HEK293 (cell line): ENCODE data around the gene RRP7A.
A peak's percentile ranks its signal among the peaks of the same experiment; 100 is the strongest.
"Not testable (repeated sequence)": the region's sequence is repeated elsewhere in the genome, so short reads cannot be mapped to it uniquely, and the experiment has no call there.

ENCODE experiments used
- CTCF ChIA-PET: fragments of 350-600 bp; formaldehyde crosslinking; extraction: SDS; loops from one replicate; lab custom pipeline; 2021; ENCODE audit warnings: antibody characterized with exemption; lab: Yijun Ruan, JAX
- POLR2A ChIA-PET: fragments of 300-600 bp; formaldehyde crosslinking; extraction: SDS; loops from one replicate; lab custom pipeline; 2020; ENCODE audit warnings: antibody characterized with exemption, inconsistent platforms; lab: Yijun Ruan, JAX
- H3K27ac ChIP-seq: fragments of 200-500 bp; sonication (Bioruptor generic); 2 replicates; pipeline ENCODE4 v1.5.1; 2014; ENCODE audit warnings: low read depth, low read length, control low read depth, inconsistent platforms; ENCODE audit errors: extremely low read depth
- H3K36me3 ChIP-seq, 2 experiments: fragments of 200-500 bp in 1 of 2; sonication (Bioruptor generic) in 1 of 2; 1 replicate in 1 of 2; 2 replicates in 1 of 2; pipeline ENCODE4 v1.5.1; 2014 to 2017; ENCODE audit warnings: inconsistent platforms in 2 of 2, low read length in 2 of 2; ENCODE audit not compliant: control insufficient read depth in 2 of 2, insufficient read depth in 1 of 2
- H3K4me1 ChIP-seq: fragments of 200-500 bp; sonication (Bioruptor generic); 2 replicates; pipeline ENCODE4 v1.5.1; 2014; ENCODE audit warnings: mild to moderate bottlenecking, low read length, inconsistent platforms; ENCODE audit not compliant: control insufficient read depth, insufficient read depth
- H3K4me3 ChIP-seq: 2 replicates; pipeline ENCODE4 v1.5.1; 2011; ENCODE audit warnings: low read depth, mild to moderate bottlenecking, control low read depth, low read length, moderate library complexity
- H3K9me3 ChIP-seq: fragments of 200-500 bp; sonication (Bioruptor generic); 2 replicates; pipeline ENCODE4 v1.5.1; 2014; ENCODE audit warnings: low read depth, low read length, inconsistent platforms; ENCODE audit not compliant: control insufficient read depth, insufficient read depth
- KLF8 ChIP-seq: fragments of 450-650 bp; formaldehyde crosslinking; IDR thresholded peaks from 2 replicates; pipeline ENCODE4 v1.5.1; 2016; ENCODE audit warnings: missing biosample characterization, missing genetic modification characterization
- YY1 ChIP-seq: fragments of 450-650 bp; formaldehyde crosslinking; IDR thresholded peaks from 2 replicates; pipeline ENCODE4 v1.5.1; 2018; ENCODE audit warnings: missing biosample characterization, missing genetic modification characterization
- ZBTB17 ChIP-seq: fragments of 450-650 bp; formaldehyde crosslinking; IDR thresholded peaks from 2 replicates; pipeline ENCODE4 v1.5.1; 2016; ENCODE audit warnings: missing biosample characterization, missing genetic modification characterization
- ZFP69B ChIP-seq: fragments of 450-650 bp; formaldehyde crosslinking; IDR thresholded peaks from 2 replicates; pipeline ENCODE4 v1.5.1; 2016; ENCODE audit warnings: missing biosample characterization, missing genetic modification characterization
- ZNF133 ChIP-seq: fragments of 450-650 bp; formaldehyde crosslinking; IDR thresholded peaks from 2 replicates; pipeline ENCODE4 v1.5.1; 2016; ENCODE audit warnings: missing biosample characterization, missing genetic modification characterization
- ZNF155 ChIP-seq: fragments of 450-650 bp; formaldehyde crosslinking; IDR thresholded peaks from 2 replicates; pipeline ENCODE4 v1.5.1; 2016; ENCODE audit warnings: missing biosample characterization, missing genetic modification characterization
- ZNF248 ChIP-seq: fragments of 450-650 bp; formaldehyde crosslinking; IDR thresholded peaks from 2 replicates; pipeline ENCODE4 v1.5.1; 2017; ENCODE audit warnings: missing biosample characterization, missing genetic modification characterization
- ZNF354C ChIP-seq: fragments of 450-650 bp; formaldehyde crosslinking; IDR thresholded peaks from 2 replicates; pipeline ENCODE4 v1.5.1; 2016; ENCODE audit warnings: missing biosample characterization, missing genetic modification characterization, low read depth, borderline replicate concordance
- ZNF514 ChIP-seq: fragments of 450-650 bp; formaldehyde crosslinking; IDR thresholded peaks from 2 replicates; pipeline ENCODE4 v1.5.1; 2016; ENCODE audit warnings: missing biosample characterization, missing genetic modification characterization
- ZNF521 ChIP-seq: fragments of 450-650 bp; formaldehyde crosslinking; IDR thresholded peaks from 2 replicates; pipeline ENCODE4 v1.5.1; 2017; ENCODE audit warnings: missing biosample characterization, mild to moderate bottlenecking, missing genetic modification characterization
- ZNF558 ChIP-seq: fragments of 450-650 bp; formaldehyde crosslinking; IDR thresholded peaks from 2 replicates; pipeline ENCODE4 v1.5.1; 2016; ENCODE audit warnings: missing biosample characterization, missing genetic modification characterization
- ZNF621 ChIP-seq: fragments of 450-650 bp; formaldehyde crosslinking; IDR thresholded peaks from 2 replicates; pipeline ENCODE4 v1.5.1; 2017; ENCODE audit warnings: missing biosample characterization, missing genetic modification characterization
- ZNF623 ChIP-seq: fragments of 450-650 bp; formaldehyde crosslinking; IDR thresholded peaks from 2 replicates; pipeline ENCODE4 v1.5.1; 2016; ENCODE audit warnings: missing biosample characterization, missing genetic modification characterization
- ZNF654 ChIP-seq: fragments of 450-650 bp; formaldehyde crosslinking; IDR thresholded peaks from 2 replicates; pipeline ENCODE4 v1.5.1; 2016; ENCODE audit warnings: low read depth, missing biosample characterization, missing genetic modification characterization
- ZNF658 ChIP-seq: fragments of 450-650 bp; formaldehyde crosslinking; IDR thresholded peaks from 2 replicates; pipeline ENCODE4; 2016; ENCODE audit warnings: missing biosample characterization, missing genetic modification characterization
- ZNF777 ChIP-seq: fragments of 450-650 bp; formaldehyde crosslinking; IDR thresholded peaks from 2 replicates; pipeline ENCODE4 v1.5.1; 2017; ENCODE audit warnings: missing biosample characterization, missing genetic modification characterization, borderline replicate concordance
- ZNF791 ChIP-seq: fragments of 450-650 bp; formaldehyde crosslinking; IDR thresholded peaks from 2 replicates; pipeline ENCODE4 v1.5.1; 2016; ENCODE audit warnings: missing biosample characterization, missing genetic modification characterization
- TF ChIP-seq, protein P1 (sequence below): fragments of 450-650 bp; formaldehyde crosslinking; IDR thresholded peaks from 2 replicates; pipeline ENCODE4 v1.5.1; 2016; ENCODE audit warnings: missing biosample characterization, missing genetic modification characterization
- TF ChIP-seq, protein P2 (sequence below): IDR thresholded peaks from 2 replicates; pipeline ENCODE4 v1.6.1; 2011; ENCODE audit warnings: mild to moderate bottlenecking, low read depth, low read length, borderline replicate concordance
- TF ChIP-seq, protein P3 (sequence below): fragments of 450-650 bp; IDR thresholded peaks from 2 replicates; pipeline ENCODE4 v1.5.1; 2018; ENCODE audit warnings: missing biosample characterization, mild to moderate bottlenecking, missing genetic modification characterization
- TF ChIP-seq, protein P4 (sequence below): fragments of 450-650 bp; formaldehyde crosslinking; IDR thresholded peaks from 2 replicates; pipeline ENCODE4; 2016; ENCODE audit warnings: missing biosample characterization, missing genetic modification characterization
- TF ChIP-seq, protein P5 (sequence below): fragments of 450-650 bp; formaldehyde crosslinking; IDR thresholded peaks from 2 replicates; pipeline ENCODE4 v1.5.1; 2016; ENCODE audit warnings: missing biosample characterization, missing genetic modification characterization, low read depth

RRP7A gene

DNA sequence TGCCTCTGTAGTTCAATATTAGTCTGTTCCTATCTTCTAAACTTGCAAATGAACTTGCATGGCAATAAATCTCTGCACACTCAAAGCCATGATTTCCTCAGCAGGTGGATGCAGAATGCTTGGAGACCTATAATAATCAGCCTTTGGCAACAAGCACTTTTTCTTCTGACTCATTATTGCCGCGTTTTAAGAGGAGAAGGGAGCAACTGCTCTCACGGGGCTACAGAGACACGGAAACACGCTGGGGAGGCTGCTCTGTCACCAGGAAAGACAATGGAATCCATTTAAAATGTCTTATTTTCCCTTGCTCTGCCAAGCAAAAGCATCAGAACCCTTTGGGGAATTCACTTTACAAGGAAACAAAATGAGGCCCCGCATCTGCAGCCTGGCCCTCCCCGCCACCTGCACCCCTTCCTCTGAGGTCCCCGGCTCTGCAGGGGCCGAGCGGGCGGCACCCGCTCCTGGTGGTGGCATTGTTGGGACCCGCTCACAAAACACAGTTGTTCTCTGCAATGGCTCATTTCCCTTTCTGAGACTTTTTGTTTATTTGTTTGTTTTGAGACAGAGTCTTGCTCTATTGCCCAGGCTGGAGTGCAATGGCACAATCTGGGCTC, 35.9 kb downstream of the RRP7A start:
- CTCF ChIA-PET: interaction anchor here (0.9 kb wide), 2 partner anchors 10 to 13 kb away, joined by 3 read pairs; no protein-coding TSS in a partner anchor
- H3K4me1 ChIP-seq, H3K9me3 ChIP-seq, H3K4me3 ChIP-seq, H3K36me3 ChIP-seq, H3K27ac ChIP-seq, POLR2A ChIA-PET: not testable (repeated sequence)

DNA sequence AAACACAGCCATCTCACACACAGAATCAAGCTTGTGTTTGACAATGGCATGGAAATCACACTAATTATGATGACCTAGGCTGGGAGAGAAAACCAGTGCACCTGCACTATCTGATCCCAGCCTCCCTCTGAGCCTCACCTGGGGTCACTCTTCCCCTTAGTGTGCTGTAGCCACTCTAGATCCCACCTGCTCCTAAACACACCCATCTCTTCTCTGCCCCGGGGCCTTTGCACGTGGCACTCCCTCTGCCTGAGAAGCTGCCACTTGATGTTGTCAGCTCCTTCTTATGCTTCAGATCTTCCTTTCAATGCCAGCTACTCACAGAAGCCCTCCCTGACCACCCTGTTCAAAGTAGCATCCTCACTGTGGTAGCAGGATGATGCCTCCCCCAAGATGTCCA, 44.5 kb downstream of the RRP7A start:
- TF ChIP-seq ZNF521 (tag by site-specific recombination) (no peak), ZNF623 (tag by site-specific recombination) (peak; percentile 98)
- TF ChIP-seq, all 188 proteins: peak for 1
- H3K36me3 ChIP-seq: no peaks in the 10 kb centered on the region
- no peaks in the 10 kb centered on the region for H3K4me1 ChIP-seq
- CTCF ChIA-PET: interaction anchor here (0.6 to 3.2 kb wide), 5 partner anchors 9 to 165 kb away, joined by 3 to 33 read pairs (median 4); no protein-coding TSS in a partner anchor
- H3K4me3 ChIP-seq: no peak overlapping the region
- no peaks in the 10 kb centered on the region for H3K9me3 ChIP-seq
- POLR2A ChIA-PET: interaction anchor here (0.6 kb wide), 1 partner anchor 122 kb away, joined by 3 read pairs; no protein-coding TSS in a partner anchor
- H3K27ac ChIP-seq: no peak overlapping the region

DNA sequence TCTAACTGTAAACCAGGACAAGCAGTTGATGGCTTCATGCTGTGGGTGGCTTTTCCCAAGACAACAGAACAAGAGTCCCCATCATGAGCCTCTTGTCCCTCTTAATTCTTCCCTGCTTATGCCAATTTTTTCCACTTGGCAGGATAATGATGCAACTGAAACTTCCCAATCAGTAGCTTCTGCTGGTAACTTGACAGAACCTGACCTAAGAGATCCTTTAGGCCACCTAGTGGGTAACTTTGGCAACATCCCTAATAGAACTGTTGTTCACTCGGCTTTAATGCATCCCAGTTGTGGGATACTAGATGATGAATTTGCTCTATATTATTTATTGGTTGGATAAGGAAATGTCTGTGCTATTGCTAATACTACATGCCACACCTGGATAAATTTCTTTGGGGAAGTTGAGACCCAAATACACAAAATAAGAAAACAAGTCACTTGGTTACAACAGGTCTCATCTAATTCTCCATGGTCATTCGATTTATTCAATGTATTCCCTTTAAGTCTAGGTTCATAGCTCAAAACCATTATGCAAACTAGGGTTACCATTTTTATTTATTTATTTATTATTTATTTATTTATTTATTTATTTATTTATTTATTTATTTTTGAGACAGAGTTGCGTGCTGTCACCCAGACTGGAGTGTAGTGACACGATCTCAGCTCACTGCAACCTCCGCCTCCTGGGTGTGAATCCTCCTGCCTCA, 46.0 kb downstream of the RRP7A start:
- CTCF ChIA-PET: interaction anchor here (0.6 to 3.2 kb wide), 31 partner anchors 7 to 912 kb away, joined by 3 to 33 read pairs (median 4); no protein-coding TSS in a partner anchor
- no peaks in the 10 kb centered on the region for H3K9me3 ChIP-seq
- H3K4me3 ChIP-seq: no peak overlapping the region
- POLR2A ChIA-PET: interaction anchor here (0.6 to 1.2 kb wide), 2 partner anchors 87 to 603 kb away, joined by 3 to 5 read pairs; no protein-coding TSS in a partner anchor
- H3K27ac ChIP-seq: no peak overlapping the region
- no peaks in the 10 kb centered on the region for H3K4me1 ChIP-seq
- no peaks in the 10 kb centered on the region for H3K36me3 ChIP-seq
- TF ChIP-seq ZNF133 (no peak), ZNF354C (tag by site-specific recombination) (0 out of 2 replicates have a peak, but pooled peaks have one; percentile 80), ZFP69B (no peak), ZNF558 (tag by site-specific recombination) (peak; percentile 87), ZNF791 (peak; percentile 53; the same call in 1 of the 2 replicates), ZNF514 (no peak), KLF8 (no peak), ZNF248 (tag by site-specific recombination) (no peak), ZNF155 (tag by site-specific recombination) (no peak), ZBTB17 (tag by site-specific recombination) (no peak), ZNF621 (tag by site-specific recombination) (no peak), YY1 (no peak), ZNF658 (tag by site-specific recombination) (no peak), ZNF654 (tag by site-specific recombination) (peak; percentile 49), ZNF777 (tag by site-specific recombination) (no peak)
- TF ChIP-seq, protein P1, sequence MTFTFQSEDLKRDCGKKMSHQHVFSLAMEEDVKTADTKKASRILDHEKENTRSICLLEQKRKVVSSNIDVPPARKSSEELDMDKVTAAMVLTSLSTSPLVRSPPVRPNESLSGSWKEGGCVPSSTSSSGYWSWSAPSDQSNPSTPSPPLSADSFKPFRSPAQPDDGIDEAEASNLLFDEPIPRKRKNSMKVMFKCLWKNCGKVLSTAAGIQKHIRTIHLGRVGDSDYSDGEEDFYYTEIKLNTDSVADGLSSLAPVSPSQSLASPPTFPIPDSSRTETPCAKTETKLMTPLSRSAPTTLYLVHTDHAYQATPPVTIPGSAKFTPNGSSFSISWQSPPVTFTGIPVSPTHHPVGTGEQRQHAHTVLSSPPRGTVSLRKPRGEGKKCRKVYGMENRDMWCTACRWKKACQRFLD (tag by site-specific recombination): peak; percentile 56; the same call in 1 of the 2 replicates
- TF ChIP-seq, protein P2, sequence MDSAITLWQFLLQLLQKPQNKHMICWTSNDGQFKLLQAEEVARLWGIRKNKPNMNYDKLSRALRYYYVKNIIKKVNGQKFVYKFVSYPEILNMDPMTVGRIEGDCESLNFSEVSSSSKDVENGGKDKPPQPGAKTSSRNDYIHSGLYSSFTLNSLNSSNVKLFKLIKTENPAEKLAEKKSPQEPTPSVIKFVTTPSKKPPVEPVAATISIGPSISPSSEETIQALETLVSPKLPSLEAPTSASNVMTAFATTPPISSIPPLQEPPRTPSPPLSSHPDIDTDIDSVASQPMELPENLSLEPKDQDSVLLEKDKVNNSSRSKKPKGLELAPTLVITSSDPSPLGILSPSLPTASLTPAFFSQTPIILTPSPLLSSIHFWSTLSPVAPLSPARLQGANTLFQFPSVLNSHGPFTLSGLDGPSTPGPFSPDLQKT: no peak
- TF ChIP-seq, protein P3, sequence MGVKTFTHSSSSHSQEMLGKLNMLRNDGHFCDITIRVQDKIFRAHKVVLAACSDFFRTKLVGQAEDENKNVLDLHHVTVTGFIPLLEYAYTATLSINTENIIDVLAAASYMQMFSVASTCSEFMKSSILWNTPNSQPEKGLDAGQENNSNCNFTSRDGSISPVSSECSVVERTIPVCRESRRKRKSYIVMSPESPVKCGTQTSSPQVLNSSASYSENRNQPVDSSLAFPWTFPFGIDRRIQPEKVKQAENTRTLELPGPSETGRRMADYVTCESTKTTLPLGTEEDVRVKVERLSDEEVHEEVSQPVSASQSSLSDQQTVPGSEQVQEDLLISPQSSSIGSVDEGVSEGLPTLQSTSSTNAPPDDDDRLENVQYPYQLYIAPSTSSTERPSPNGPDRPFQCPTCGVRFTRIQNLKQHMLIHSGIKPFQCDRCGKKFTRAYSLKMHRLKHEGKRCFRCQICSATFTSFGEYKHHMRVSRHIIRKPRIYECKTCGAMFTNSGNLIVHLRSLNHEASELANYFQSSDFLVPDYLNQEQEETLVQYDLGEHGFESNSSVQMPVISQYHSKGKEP (tag by site-specific recombination): no peak
- TF ChIP-seq, protein P4, sequence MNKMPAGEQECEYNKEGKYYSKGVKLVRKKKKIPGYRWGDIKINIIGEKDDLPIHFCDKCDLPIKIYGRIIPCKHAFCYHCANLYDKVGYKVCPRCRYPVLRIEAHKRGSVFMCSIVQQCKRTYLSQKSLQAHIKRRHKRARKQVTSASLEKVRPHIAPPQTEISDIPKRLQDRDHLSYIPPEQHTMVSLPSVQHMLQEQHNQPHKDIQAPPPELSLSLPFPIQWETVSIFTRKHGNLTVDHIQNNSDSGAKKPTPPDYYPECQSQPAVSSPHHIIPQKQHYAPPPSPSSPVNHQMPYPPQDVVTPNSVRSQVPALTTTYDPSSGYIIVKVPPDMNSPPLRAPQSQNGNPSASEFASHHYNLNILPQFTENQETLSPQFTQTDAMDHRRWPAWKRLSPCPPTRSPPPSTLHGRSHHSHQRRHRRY (tag by site-specific recombination): no peak
- TF ChIP-seq, protein P5, sequence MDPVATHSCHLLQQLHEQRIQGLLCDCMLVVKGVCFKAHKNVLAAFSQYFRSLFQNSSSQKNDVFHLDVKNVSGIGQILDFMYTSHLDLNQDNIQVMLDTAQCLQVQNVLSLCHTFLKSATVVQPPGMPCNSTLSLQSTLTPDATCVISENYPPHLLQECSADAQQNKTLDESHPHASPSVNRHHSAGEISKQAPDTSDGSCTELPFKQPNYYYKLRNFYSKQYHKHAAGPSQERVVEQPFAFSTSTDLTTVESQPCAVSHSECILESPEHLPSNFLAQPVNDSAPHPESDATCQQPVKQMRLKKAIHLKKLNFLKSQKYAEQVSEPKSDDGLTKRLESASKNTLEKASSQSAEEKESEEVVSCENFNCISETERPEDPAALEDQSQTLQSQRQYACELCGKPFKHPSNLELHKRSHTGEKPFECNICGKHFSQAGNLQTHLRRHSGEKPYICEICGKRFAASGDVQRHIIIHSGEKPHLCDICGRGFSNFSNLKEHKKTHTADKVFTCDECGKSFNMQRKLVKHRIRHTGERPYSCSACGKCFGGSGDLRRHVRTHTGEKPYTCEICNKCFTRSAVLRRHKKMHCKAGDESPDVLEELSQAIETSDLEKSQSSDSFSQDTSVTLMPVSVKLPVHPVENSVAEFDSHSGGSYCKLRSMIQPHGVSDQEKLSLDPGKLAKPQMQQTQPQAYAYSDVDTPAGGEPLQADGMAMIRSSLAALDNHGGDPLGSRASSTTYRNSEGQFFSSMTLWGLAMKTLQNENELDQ (tag by site-specific recombination): no peak
